ENCODE measurements around the gene RGMA.

The RGMA gene

DNA sequence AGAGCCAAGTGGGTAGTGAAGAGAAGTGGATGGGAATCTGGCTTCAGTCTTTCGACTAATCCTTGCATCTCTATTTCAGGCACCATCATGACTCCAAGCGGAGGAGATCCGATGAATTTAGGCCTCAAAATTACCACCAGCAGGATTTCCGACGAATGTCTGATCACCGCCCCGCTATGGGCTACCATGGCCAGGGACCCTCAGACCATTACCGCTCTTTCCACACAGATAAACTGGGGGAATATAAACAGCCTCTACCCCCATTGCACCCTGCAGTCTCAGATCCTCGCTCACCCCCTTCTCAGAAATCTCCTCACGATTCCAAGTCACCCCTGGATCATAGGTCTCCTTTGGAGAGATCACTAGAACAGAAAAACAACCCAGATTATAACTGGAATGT lies 64.7 kb downstream of the RGMA start:
- H3K27ac ChIP-seq: no peak overlapping the region
- TF ChIP-seq CTCF (conservative IDR thresholded peaks at IDR 0.05): no peak

DNA sequence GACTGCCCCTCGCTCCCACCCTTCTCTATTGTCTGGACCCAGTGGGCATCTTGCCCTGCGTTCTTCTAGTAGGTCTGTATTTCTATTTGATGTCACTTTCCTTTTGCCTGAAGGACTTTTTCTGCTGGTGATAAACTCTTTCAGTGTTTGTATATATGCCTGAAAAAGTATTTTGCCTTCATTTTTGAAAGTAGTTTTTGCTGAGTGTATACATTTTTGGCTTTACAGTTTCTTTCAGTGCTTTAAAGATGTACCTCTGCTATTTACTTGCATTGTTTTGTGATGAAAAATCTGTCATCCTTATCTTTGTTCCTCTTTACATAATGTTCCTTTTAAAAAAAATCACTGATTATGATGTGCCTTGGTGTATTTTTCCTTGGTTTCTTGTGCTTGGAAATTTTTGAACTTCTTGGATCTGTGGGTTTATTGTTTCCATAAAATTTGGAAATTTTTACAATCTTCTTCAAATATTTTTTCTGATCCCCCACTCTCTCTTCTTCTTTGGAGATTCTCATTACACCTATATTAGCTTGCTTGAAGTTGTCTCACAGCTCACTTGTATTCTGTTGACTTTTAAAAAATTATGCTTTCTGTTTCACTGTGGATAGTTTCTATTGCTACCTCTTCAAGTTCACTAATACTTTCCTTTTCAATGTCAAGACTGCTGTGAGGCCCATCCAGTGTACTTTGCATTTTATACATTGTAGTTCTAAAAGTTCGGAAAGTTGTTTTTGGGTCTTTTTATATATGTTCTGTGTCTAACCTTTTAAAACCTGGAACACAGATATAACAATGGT lies 67.8 kb downstream of the RGMA start:
- no peak overlapping the region for H3K27ac ChIP-seq
- TF ChIP-seq CTCF (conservative IDR thresholded peaks at IDR 0.05): no peak

- H3K27ac ChIP-seq: no peak overlapping the region
- TF ChIP-seq CTCF (conservative IDR thresholded peaks at IDR 0.05): no peak
Measured at GRCh38 chr15:93019971-93020370, 69.0 kb downstream of the RGMA start.

GRCh38 chr15:93019090-93019489 lies 69.9 kb downstream of the RGMA start:
- H3K27ac ChIP-seq: no peak overlapping the region
- TF ChIP-seq CTCF (conservative IDR thresholded peaks at IDR 0.05): no peak

DNA sequence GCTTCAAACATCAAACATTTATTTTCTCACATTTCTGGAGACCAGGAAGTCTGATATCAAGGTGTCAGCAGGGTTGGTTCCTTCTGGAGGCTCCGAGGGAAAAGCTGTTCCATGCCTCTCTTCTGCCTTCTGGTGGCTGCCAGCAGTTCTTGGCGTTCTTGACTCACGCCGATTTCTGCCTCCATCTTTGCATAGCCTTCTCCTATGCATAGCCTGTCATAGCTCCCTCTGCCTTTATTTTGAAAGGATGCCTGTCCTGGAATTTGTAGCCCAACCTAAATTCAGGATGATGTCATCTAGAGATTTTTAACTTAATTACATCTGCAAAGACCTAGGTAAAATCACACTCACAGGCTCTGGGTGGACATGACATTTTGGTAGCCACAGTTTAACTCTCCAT lies 70.4 kb downstream of the RGMA start:
- TF ChIP-seq CTCF (conservative IDR thresholded peaks at IDR 0.05): peak; percentile 63
- no peak overlapping the region for H3K27ac ChIP-seq

- H3K27ac ChIP-seq: no peak overlapping the region
- no peak for TF ChIP-seq CTCF (conservative IDR thresholded peaks at IDR 0.05)
Measured at GRCh38 chr15:93017526-93017925, 71.5 kb downstream of the RGMA start.

GRCh38 chr15:93012786-93013185 lies 76.2 kb downstream of the RGMA start:
- no peak for TF ChIP-seq CTCF (conservative IDR thresholded peaks at IDR 0.05)
- H3K27ac ChIP-seq: no peak overlapping the region
